Stimulated activated CD4-positive, alpha-beta T cell treated with anti-CD3 and anti-CD28 coated beads, Interleukin-4, amount 100 ng/mL, for 24 hours (primary cell): Measurements from ENCODE around the gene OR3A1.
"Not testable (repeated sequence)": the region's sequence is repeated elsewhere in the genome, so short reads cannot be mapped to it uniquely, and the experiment has no call there.

ENCODE experiments used
- DNase-seq: peaks from one replicate; pipeline ENCODE4 v3.0.0-alpha.2; 2020

OR3A1 gene

DNA sequence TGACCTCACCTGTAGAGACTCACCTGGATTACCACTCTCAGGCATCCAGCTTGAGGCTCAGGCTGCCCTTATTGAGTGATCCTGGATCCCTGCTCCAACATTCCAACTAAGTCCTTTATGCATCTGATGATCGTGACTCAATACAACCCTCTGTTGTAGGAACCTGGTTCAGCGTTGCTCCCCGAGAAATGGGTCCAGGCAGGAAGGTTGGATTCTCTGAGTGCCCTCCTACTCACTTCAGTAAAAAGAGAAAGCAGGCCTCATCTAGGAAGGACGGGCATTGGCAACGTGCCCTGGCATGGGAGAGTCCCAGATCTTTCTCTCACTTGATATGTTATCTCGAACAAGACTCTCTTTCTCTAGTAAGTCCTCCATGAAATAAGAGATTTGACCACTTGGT lies at the start of gene OR3A1:
Gene OR3A1, minus strand, starts transcription at position 101 of the 400 bp plus-strand sequence. CDS start 5,778 bp downstream, outside the sequence.
- no peak for DNase-seq

GRCh38 chr17:3342782-3343181 lies 44.6 kb upstream of the OR3A1 start:
- DNase-seq = not testable (repeated sequence)

- DNase-seq = no peak
Observed at GRCh38 chr17:3335876-3336275, 37.7 kb upstream of the OR3A1 start.

- no peak for DNase-seq
Observed at GRCh38 chr17:3318336-3318735, 20.2 kb upstream of the OR3A1 start.

- no peak for DNase-seq
Observed at GRCh38 chr17:3316836-3317235, 18.7 kb upstream of the OR3A1 start.

DNA sequence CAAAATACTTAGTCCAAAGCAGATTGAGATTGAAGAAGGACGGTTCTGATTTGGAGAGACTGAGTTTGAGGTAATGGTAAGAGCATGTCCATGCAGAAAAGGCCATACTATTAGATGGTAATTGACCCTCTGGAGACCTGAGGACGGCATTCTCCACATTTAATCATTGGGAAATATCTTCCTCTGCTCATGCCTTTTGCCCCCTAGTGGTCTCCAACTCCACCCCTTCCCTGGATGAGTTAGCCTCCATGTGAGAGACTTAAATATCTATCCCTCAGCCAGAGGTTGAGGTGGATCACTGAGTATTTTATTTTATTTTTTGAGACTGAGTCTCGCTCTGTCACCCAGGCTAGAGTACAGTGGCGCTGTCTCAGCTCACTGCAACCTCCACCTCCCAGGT lies 10.4 kb upstream of the OR3A1 start:
- DNase-seq = no peak

DNA sequence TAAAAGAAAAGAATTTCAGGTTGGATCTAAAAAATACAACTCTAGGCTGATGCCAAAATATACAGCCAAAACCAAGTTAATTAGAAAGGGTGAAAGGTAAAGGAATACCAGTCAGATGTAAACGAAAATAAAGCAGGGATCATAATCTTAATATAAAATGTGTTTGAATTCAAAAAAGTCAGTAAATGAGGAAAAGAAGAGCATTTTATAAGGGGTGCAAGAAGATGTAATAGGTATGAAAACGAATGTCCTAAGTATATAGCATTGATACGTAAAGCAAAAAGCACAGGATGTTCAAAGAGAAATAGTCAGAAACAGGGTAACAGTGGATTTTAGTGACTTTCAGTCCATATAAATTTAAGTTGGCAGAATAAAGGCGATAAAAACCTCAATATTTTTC lies 2.5 kb downstream of the OR3A1 start:
- DNase-seq = no peak

- not testable (repeated sequence) for DNase-seq
Observed at GRCh38 chr17:3293548-3293947, 4.6 kb downstream of the OR3A1 start.

DNA sequence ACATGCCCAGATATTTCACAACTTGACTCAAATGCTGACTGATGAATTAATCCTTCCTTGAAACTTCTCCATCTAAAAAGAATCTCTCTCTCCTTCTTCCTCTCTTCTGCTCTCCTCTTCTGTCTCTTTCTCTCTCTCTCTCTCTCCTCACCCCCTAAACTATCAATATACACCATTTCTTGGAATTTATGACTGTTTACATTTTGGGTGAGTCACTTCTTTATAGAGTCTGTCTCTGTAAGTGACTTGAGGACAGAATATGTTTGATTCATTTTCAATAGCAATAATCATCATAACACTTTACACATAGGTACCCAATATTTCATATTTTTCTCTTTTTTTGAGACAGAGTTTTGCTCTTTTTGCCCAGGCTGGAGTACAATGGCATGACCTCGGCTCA lies 15.3 kb downstream of the OR3A1 start:
- no peak for DNase-seq

- DNase-seq = no peak
Observed at GRCh38 chr17:3276126-3276525, 22.0 kb downstream of the OR3A1 start.

GRCh38 chr17:3271072-3271848 lies 26.9 kb downstream of the OR3A1 start:
- no peak for DNase-seq

DNA sequence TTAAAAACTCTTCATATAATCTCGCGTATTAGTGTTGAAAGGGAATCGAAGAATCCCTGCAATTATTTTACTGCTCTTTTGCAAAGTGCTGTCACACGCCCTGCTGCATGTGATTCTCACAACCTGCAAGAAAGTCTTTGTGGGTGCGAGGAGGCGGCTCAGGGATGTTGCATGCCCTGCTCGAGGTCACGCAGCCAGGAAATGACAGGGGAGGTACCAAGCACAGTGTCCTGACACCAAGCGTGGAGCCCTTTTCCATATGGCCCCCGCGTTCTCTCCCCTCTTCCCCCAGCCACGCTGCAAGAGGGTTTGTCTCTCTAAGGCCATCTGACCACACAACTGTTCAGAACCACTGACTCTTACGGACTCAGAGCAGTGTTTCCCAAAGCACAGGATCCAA lies 37.6 kb downstream of the OR3A1 start:
- DNase-seq = no peak

DNA sequence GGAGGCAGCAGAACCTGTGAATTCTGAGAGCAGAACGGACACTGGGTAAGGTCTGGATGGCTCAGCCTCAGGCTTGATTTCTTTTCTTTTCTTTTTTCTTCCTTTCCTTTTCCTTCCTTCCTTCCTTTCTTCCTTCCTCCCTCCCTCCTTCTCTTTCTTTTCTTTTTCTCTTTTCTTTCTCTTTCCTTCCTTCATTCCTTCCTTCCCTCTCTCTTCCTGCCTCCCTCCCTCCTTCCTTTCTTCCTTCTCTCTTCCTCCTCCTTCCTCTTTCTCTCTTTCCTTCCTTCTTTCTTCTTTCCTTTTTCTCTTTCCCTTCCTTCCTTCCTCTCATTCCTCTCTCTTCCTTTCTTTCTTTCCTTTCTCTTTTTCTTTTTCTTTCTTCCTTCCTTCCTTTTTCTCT lies 38.0 kb downstream of the OR3A1 start:
- no peak for DNase-seq

GRCh38 chr17:3256575-3256974 lies 41.6 kb downstream of the OR3A1 start:
- DNase-seq = no peak

- DNase-seq = not testable (repeated sequence)
Observed at GRCh38 chr17:3249013-3249412, 49.1 kb downstream of the OR3A1 start.

DNA sequence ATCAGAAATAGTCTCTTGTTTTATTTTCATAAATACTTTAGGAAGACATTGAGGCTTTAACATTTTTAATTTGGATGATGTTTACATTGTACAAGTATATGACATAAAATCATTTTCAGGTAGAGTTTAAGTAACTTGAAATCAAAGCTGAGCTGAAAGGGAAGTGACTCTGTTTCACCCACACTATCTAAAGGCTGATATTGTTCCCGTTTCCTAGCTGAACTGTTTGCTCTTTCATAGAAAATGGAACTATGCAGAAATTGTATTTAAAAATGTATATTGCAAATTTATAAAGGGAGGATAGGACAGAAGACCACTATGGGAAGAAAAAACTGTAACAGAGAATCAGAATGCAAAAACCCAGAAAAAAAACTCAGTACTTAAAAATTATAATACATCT lies 53.3 kb downstream of the OR3A1 start:
- not testable (repeated sequence) for DNase-seq

DNA sequence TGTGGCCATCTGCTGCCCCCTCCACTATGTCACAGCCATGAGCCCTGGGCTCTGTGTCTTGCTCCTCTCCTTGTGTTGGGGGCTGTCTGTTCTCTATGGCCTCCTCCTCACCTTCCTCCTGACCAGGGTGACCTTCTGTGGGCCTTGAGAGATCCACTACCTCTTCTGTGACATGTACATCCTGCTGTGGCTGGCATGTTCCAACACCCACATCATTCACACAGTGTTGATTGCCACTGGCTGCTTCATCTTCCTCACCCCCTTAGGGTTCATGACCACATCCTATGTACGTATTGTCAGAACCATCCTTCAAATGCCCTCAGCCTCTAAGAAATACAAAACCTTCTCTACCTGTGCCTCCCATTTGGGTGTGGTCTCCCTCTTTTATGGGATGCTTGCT lies 57.1 kb downstream of the OR3A1 start:
- not testable (repeated sequence) for DNase-seq
